Astrocyte (in vitro differentiated cells and primary cell): Measurements from ENCODE around the gene GPR61. TPM values are rescaled to one million over a fixed set of nuclear protein-coding genes. Genes with fewer than 3 reads are reported as not detected.

ENCODE experiments used
- DNase-seq: peaks from one replicate; pipeline ENCODE4 v3.0.0-alpha.2; 2010; ENCODE audit warnings: low read depth
- FAIRE-seq: peaks from 2 replicates; lab custom pipeline; 2011; peaks lifted over from hg19 to GRCh38; lab: Jason Lieb, UNC
- H2AFZ ChIP-seq: 2 replicates; pipeline ENCODE4 v1.6.0; 2012; ENCODE audit warnings: low read depth, low read length, inconsistent platforms
- H3K27ac ChIP-seq: 2 replicates; pipeline ENCODE4 v1.5.1; 2011; ENCODE audit warnings: low read depth, low read length, inconsistent platforms
- H3K27me3 ChIP-seq: 2 replicates; pipeline ENCODE4 v1.6.0; 2011; ENCODE audit warnings: low read length, inconsistent platforms; ENCODE audit not compliant: insufficient read depth
- H3K36me3 ChIP-seq: 2 replicates; pipeline ENCODE4 v1.5.1; 2011; ENCODE audit warnings: low read length, inconsistent platforms; ENCODE audit not compliant: insufficient read depth
- H3K4me1 ChIP-seq: 2 replicates; pipeline ENCODE4 v1.5.1; 2011; ENCODE audit warnings: low read length, inconsistent platforms; ENCODE audit not compliant: insufficient read depth
- H3K4me2 ChIP-seq: 2 replicates; pipeline ENCODE4 v1.6.0; 2012; ENCODE audit warnings: low read length, inconsistent platforms
- H3K4me3 ChIP-seq: 2 replicates; pipeline ENCODE4 v1.5.1; 2011; ENCODE audit warnings: low read depth, mild to moderate bottlenecking, low read length, inconsistent platforms; ENCODE audit not compliant: insufficient read depth
- H3K79me2 ChIP-seq: 2 replicates; pipeline ENCODE4 v1.6.0; 2012; ENCODE audit warnings: mild to moderate bottlenecking, low read length, inconsistent platforms; ENCODE audit not compliant: insufficient read depth
- H3K9ac ChIP-seq: 2 replicates; pipeline ENCODE4 v1.6.0; 2012; ENCODE audit warnings: mild to moderate bottlenecking, low read length, inconsistent platforms
- H3K9me3 ChIP-seq: 2 replicates; pipeline ENCODE4 v1.5.1; 2012; ENCODE audit warnings: low read depth, mild to moderate bottlenecking, low read length, inconsistent platforms; ENCODE audit not compliant: insufficient read depth
- H4K20me1 ChIP-seq: 2 replicates; pipeline ENCODE4 v1.6.0; 2012; ENCODE audit warnings: low read length, inconsistent platforms; ENCODE audit not compliant: insufficient read depth
- H3K27ac Mint-ChIP-seq: one replicate; pipeline ENCODE4 v1.8.0; 2021; ENCODE audit warnings: mild to moderate bottlenecking, mixed read lengths; ENCODE audit not compliant: unreplicated experiment
- H3K27me3 Mint-ChIP-seq: one replicate; pipeline ENCODE4 v1.8.0; 2021; ENCODE audit warnings: low read depth, mixed read lengths; ENCODE audit not compliant: unreplicated experiment
- H3K36me3 Mint-ChIP-seq: one replicate; pipeline ENCODE4 v1.8.0; 2021; ENCODE audit warnings: low read depth, mixed read lengths; ENCODE audit not compliant: unreplicated experiment
- H3K4me1 Mint-ChIP-seq: one replicate; pipeline ENCODE4 v1.8.0; 2021; ENCODE audit warnings: low read depth, mixed read lengths; ENCODE audit not compliant: unreplicated experiment
- H3K4me3 Mint-ChIP-seq: one replicate; pipeline ENCODE4 v1.8.0; 2021; ENCODE audit warnings: mild to moderate bottlenecking, moderate library complexity, mixed read lengths; ENCODE audit not compliant: unreplicated experiment
- H3K9me3 Mint-ChIP-seq: one replicate; pipeline ENCODE4 v1.8.0; 2021; ENCODE audit warnings: mild to moderate bottlenecking, mixed read lengths; ENCODE audit not compliant: unreplicated experiment
- CTCF ChIP-seq: IDR thresholded peaks from 2 replicates; pipeline ENCODE4 v1.5.1; 2011; ENCODE audit warnings: low read depth, mild to moderate bottlenecking, inconsistent platforms, low read length, moderate library complexity; ENCODE audit not compliant: insufficient read depth
- EZH2 ChIP-seq: IDR thresholded peaks from 2 replicates; pipeline ENCODE4 v1.6.1; 2012; ENCODE audit warnings: mild to moderate bottlenecking, low read length, inconsistent platforms; ENCODE audit not compliant: insufficient read depth
- total RNA-seq: library from RNA; stranded (reverse); gene quantifications from 2 replicates; pipeline ENCODE4 v1.2.1, GENCODE V29; 2021

The GPR61 gene
- total RNA-seq, 1 donor from 2014 or later = not detected

GRCh38 chr1:109497449-109498160 lies 42.1 kb upstream of the GPR61 start:
- H3K36me3 ChIP-seq = no peaks in the 10 kb centered on the region
- no peak overlapping the region for H3K4me2 ChIP-seq
- H3K9me3 ChIP-seq = no peaks in the 10 kb centered on the region
- peaks cover 9% of the 10 kb centered on the region for H3K36me3 Mint-ChIP-seq
- H3K27ac ChIP-seq = no peak overlapping the region
- peaks cover 12% of the 10 kb centered on the region for H3K79me2 ChIP-seq
- peaks cover 14% of the 10 kb centered on the region for H3K4me1 ChIP-seq
- FAIRE-seq (no peak), DNase-seq (no peak)
- no peak overlapping the region for H3K4me3 Mint-ChIP-seq
- H3K9me3 Mint-ChIP-seq = no peaks in the 10 kb centered on the region
- peaks cover 35% of the 10 kb centered on the region for H4K20me1 ChIP-seq
- no peaks in the 10 kb centered on the region for H3K27me3 ChIP-seq
- TF ChIP-seq EZH2 (no peak), CTCF (no peak)
- H2AFZ ChIP-seq = no peak overlapping the region
- no peak overlapping the region for H3K9ac ChIP-seq
- no peak overlapping the region for H3K4me3 ChIP-seq
- no peak overlapping the region for H3K27ac Mint-ChIP-seq
- peaks cover 58% of the 10 kb centered on the region for H3K4me1 Mint-ChIP-seq
- no peaks in the 10 kb centered on the region for H3K27me3 Mint-ChIP-seq

- no peak for DNase-seq
- Mint-ChIP-seq H3K4me1 (peaks cover 59% of the 10 kb centered on the region), H3K27me3 (no peaks in the 10 kb centered on the region), H3K9me3 (no peaks in the 10 kb centered on the region), H3K27ac (no peak overlapping the region), H3K36me3 (peaks cover 9% of the 10 kb centered on the region), H3K4me3 (no peak overlapping the region)
- no peak for FAIRE-seq
- no peak for TF ChIP-seq EZH2
- TF ChIP-seq CTCF = peak; percentile 49
- peaks cover 14% of the 10 kb centered on the region for H3K4me1 ChIP-seq
- peaks cover 35% of the 10 kb centered on the region for H4K20me1 ChIP-seq
- peaks cover 12% of the 10 kb centered on the region for H3K79me2 ChIP-seq
- no peak overlapping the region for H3K27ac ChIP-seq
- H3K36me3 ChIP-seq = no peaks in the 10 kb centered on the region
- H3K9ac ChIP-seq = no peak overlapping the region
- no peak overlapping the region for H2AFZ ChIP-seq
- no peak overlapping the region for H3K4me2 ChIP-seq
- H3K9me3 ChIP-seq = no peaks in the 10 kb centered on the region
- no peak overlapping the region for H3K4me3 ChIP-seq
- H3K27me3 ChIP-seq = no peaks in the 10 kb centered on the region
These were observed 41.4 kb upstream of the GPR61 start for GRCh38 chr1:109498161-109498801.

- Histone ChIP-seq H3K4me1 (peaks cover 10% of the 10 kb centered on the region), H3K9me3 (no peaks in the 10 kb centered on the region), H3K27me3 (no peaks in the 10 kb centered on the region), H3K27ac (no peak overlapping the region), H3K9ac (no peak overlapping the region), H3K4me2 (peak overlapping the region; percentile 45), H3K79me2 (peaks cover 12% of the 10 kb centered on the region), H4K20me1 (peaks cover 35% of the 10 kb centered on the region), H2AFZ (no peak overlapping the region), H3K36me3 (no peaks in the 10 kb centered on the region), H3K4me3 (no peak overlapping the region)
- peak overlapping the region; percentile 40 for H3K4me3 Mint-ChIP-seq
- peak overlapping the region; percentile 80 for H3K27ac Mint-ChIP-seq
- H3K9me3 Mint-ChIP-seq = no peaks in the 10 kb centered on the region
- peaks cover 9% of the 10 kb centered on the region for H3K36me3 Mint-ChIP-seq
- no peaks in the 10 kb centered on the region for H3K27me3 Mint-ChIP-seq
- DNase-seq (no peak), FAIRE-seq (no peak)
- TF ChIP-seq EZH2 (no peak), CTCF (no peak)
- peaks cover 57% of the 10 kb centered on the region for H3K4me1 Mint-ChIP-seq
These were observed 40.6 kb upstream of the GPR61 start for GRCh38 chr1:109499081-109499480.
